GM06990 (cell line): ENCODE data around the gene CHGA.

Experiments used
- DNase-seq: peaks from one replicate; pipeline ENCODE4 v3.0.0-alpha.2; 2011; ENCODE audit not compliant: insufficient read length; ENCODE audit errors: extremely low read depth
- H3K27me3 ChIP-seq: replicated peaks from 2 replicates; pipeline ENCODE4 v1.6.0; 2011; ENCODE audit warnings: low read length; ENCODE audit not compliant: control insufficient read depth, insufficient read depth
- H3K36me3 ChIP-seq: 2 replicates; pipeline ENCODE4 v1.5.1; 2011; ENCODE audit warnings: low read length; ENCODE audit not compliant: control insufficient read depth, insufficient read depth
- H3K4me3 ChIP-seq: replicated peaks from 2 replicates; pipeline ENCODE4 v1.5.1; 2011; ENCODE audit warnings: low read depth, mild to moderate bottlenecking, control low read depth, low read length
- CTCF ChIP-seq: IDR thresholded peaks from 2 replicates; pipeline ENCODE4 v1.5.1; 2011; ENCODE audit warnings: low read length, control low read depth, mild to moderate bottlenecking, inconsistent platforms; ENCODE audit not compliant: insufficient read depth, poor library complexity, severe bottlenecking

Gene CHGA

GRCh38 chr14:92932448-92933395 is 9.8 kb downstream of the CHGA start:
- H3K4me3 ChIP-seq, result no peak overlapping the region
- no peak for DNase-seq
- no peak for TF ChIP-seq CTCF
- no peaks in the 10 kb centered on the region for H3K27me3 ChIP-seq
- H3K36me3 ChIP-seq, result no peaks in the 10 kb centered on the region; the same call in 1 of the 2 replicates

GRCh38 chr14:92933481-92933880 is 10.5 kb downstream of the CHGA start:
- TF ChIP-seq CTCF, result no peak
- H3K36me3 ChIP-seq, result no peaks in the 10 kb centered on the region; the same call in 1 of the 2 replicates
- H3K4me3 ChIP-seq, result no peak overlapping the region
- DNase-seq, result no peak
- no peaks in the 10 kb centered on the region for H3K27me3 ChIP-seq

GRCh38 chr14:92934196-92935085 is 11.5 kb downstream of the CHGA start:
- no peaks in the 10 kb centered on the region; the same call in 1 of the 2 replicates for H3K36me3 ChIP-seq
- H3K4me3 ChIP-seq, result no peak overlapping the region
- H3K27me3 ChIP-seq, result no peaks in the 10 kb centered on the region
- no peak for DNase-seq
- TF ChIP-seq CTCF, result no peak

GRCh38 chr14:92935446-92935845 is 12.5 kb downstream of the CHGA start:
- no peaks in the 10 kb centered on the region; the same call in none of the 2 replicates for H3K36me3 ChIP-seq
- no peak overlapping the region for H3K4me3 ChIP-seq
- no peaks in the 10 kb centered on the region for H3K27me3 ChIP-seq
- no peak for DNase-seq
- no peak for TF ChIP-seq CTCF

GRCh38 chr14:92936085-92936484 is 13.1 kb downstream of the CHGA start:
- no peak for TF ChIP-seq CTCF

More at GRCh38 chr14:92936085-92936484, 13.1 kb downstream of the CHGA start:
- Histone ChIP-seq H3K4me3 (no peak overlapping the region), H3K36me3 (no peaks in the 10 kb centered on the region; the same call in none of the 2 replicates), H3K27me3 (no peaks in the 10 kb centered on the region)
- DNase-seq, result no peak
